Activated naive CD4-positive, alpha-beta T cell treated with anti-CD3 and anti-CD28 coated beads, Interleukin-2, amount 10 ng/mL, durations not matched to agents 7 days and 5 days (primary cell): ENCODE results near the gene BPIFA2.

ENCODE experiments used
- CTCF ChIA-PET: fragments of 350-600 bp; sonication (Branson Sonifier 250); formaldehyde crosslinking; loops from one replicate; lab custom pipeline; 2021; ENCODE audit warnings: antibody characterized with exemption; lab: Charles Lee
- DNase-seq: peaks from one replicate; pipeline ENCODE4 v3.0.0-alpha.2; 2020
- H3K27ac Mint-ChIP-seq: one replicate; pipeline ENCODE4 v1.8.0; 2021; ENCODE audit warnings: mild to moderate bottlenecking, moderate library complexity, mixed read lengths
- H3K27me3 Mint-ChIP-seq: one replicate; pipeline ENCODE4 v1.8.0; 2021; ENCODE audit warnings: mild to moderate bottlenecking, mixed read lengths
- H3K36me3 Mint-ChIP-seq: one replicate; pipeline ENCODE4 v1.8.0; 2021; ENCODE audit warnings: mixed read lengths
- H3K4me1 Mint-ChIP-seq: one replicate; pipeline ENCODE4 v1.8.0; 2021; ENCODE audit warnings: mixed read lengths
- H3K4me3 Mint-ChIP-seq: one replicate; pipeline ENCODE4 v1.8.0; 2021; ENCODE audit warnings: mild to moderate bottlenecking, moderate library complexity, mixed read lengths
- H3K9me3 Mint-ChIP-seq: one replicate; pipeline ENCODE4 v1.8.0; 2021; ENCODE audit warnings: mixed read lengths

BPIFA2 gene

GRCh38 chr20:33139467-33139866 lies 28.5 kb upstream of the BPIFA2 start:
- DNase-seq = no peak
- CTCF ChIA-PET = no interaction called here
- no peaks in the 10 kb centered on the region for H3K9me3 Mint-ChIP-seq
- no peaks in the 10 kb centered on the region for H3K36me3 Mint-ChIP-seq
- H3K27me3 Mint-ChIP-seq = no peaks in the 10 kb centered on the region
- H3K4me1 Mint-ChIP-seq = no peaks in the 10 kb centered on the region
- H3K27ac Mint-ChIP-seq = no peak overlapping the region
- H3K4me3 Mint-ChIP-seq = no peak overlapping the region

- peaks cover 10% of the 10 kb centered on the region for H3K27me3 Mint-ChIP-seq
- no peak overlapping the region for H3K27ac Mint-ChIP-seq
- H3K9me3 Mint-ChIP-seq = no peaks in the 10 kb centered on the region
- no peak overlapping the region for H3K4me3 Mint-ChIP-seq
- CTCF ChIA-PET = no interaction called here
- no peaks in the 10 kb centered on the region for H3K36me3 Mint-ChIP-seq
- no peak for DNase-seq
- H3K4me1 Mint-ChIP-seq = no peaks in the 10 kb centered on the region
These were observed 22.4 kb upstream of the BPIFA2 start for GRCh38 chr20:33145521-33145920.

GRCh38 chr20:33147299-33147698 lies 20.7 kb upstream of the BPIFA2 start:
- Mint-ChIP-seq H3K4me3 (no peak overlapping the region), H3K27ac (no peak overlapping the region), H3K27me3 (peaks cover 15% of the 10 kb centered on the region), H3K9me3 (no peaks in the 10 kb centered on the region), H3K4me1 (no peaks in the 10 kb centered on the region), H3K36me3 (no peaks in the 10 kb centered on the region)
- CTCF ChIA-PET = no interaction called here
- no peak for DNase-seq

- no peaks in the 10 kb centered on the region for H3K4me1 Mint-ChIP-seq
- H3K4me3 Mint-ChIP-seq = no peak overlapping the region
These were observed 19.9 kb upstream of the BPIFA2 start for GRCh38 chr20:33148040-33148439.

GRCh38 chr20:33154252-33154651 lies 13.7 kb upstream of the BPIFA2 start:
- Mint-ChIP-seq H3K9me3 (no peaks in the 10 kb centered on the region), H3K27ac (no peak overlapping the region), H3K4me1 (no peaks in the 10 kb centered on the region), H3K4me3 (no peak overlapping the region), H3K36me3 (no peaks in the 10 kb centered on the region), H3K27me3 (peaks cover 31% of the 10 kb centered on the region)
- no peak for DNase-seq
- CTCF ChIA-PET = no interaction called here

More at GRCh38 chr20:33148040-33148439, 19.9 kb upstream of the BPIFA2 start:
- H3K27ac Mint-ChIP-seq = no peak overlapping the region
- CTCF ChIA-PET = no interaction called here
- DNase-seq = no peak
- no peaks in the 10 kb centered on the region for H3K9me3 Mint-ChIP-seq
- H3K27me3 Mint-ChIP-seq = peaks cover 22% of the 10 kb centered on the region
- H3K36me3 Mint-ChIP-seq = no peaks in the 10 kb centered on the region

GRCh38 chr20:33158637-33159385 lies 9.1 kb upstream of the BPIFA2 start:
- Mint-ChIP-seq H3K4me3 (no peak overlapping the region), H3K9me3 (no peaks in the 10 kb centered on the region), H3K36me3 (no peaks in the 10 kb centered on the region), H3K27ac (no peak overlapping the region), H3K27me3 (peaks cover 11% of the 10 kb centered on the region), H3K4me1 (no peaks in the 10 kb centered on the region)
- CTCF ChIA-PET = no interaction called here
- DNase-seq = no peak

- no peak for DNase-seq
- Mint-ChIP-seq H3K36me3 (no peaks in the 10 kb centered on the region), H3K27me3 (peaks cover 15% of the 10 kb centered on the region), H3K4me3 (no peak overlapping the region), H3K4me1 (no peaks in the 10 kb centered on the region), H3K27ac (no peak overlapping the region), H3K9me3 (no peaks in the 10 kb centered on the region)
- CTCF ChIA-PET = no interaction called here
These were observed 8.2 kb upstream of the BPIFA2 start for GRCh38 chr20:33159713-33160112.

GRCh38 chr20:33160681-33161080 lies 7.3 kb upstream of the BPIFA2 start:
- no peak for DNase-seq
- no peak overlapping the region for H3K4me3 Mint-ChIP-seq
- no peak overlapping the region for H3K27ac Mint-ChIP-seq
- H3K9me3 Mint-ChIP-seq = no peaks in the 10 kb centered on the region
- H3K4me1 Mint-ChIP-seq = no peaks in the 10 kb centered on the region
- CTCF ChIA-PET = no interaction called here
- no peaks in the 10 kb centered on the region for H3K36me3 Mint-ChIP-seq
- peaks cover 10% of the 10 kb centered on the region for H3K27me3 Mint-ChIP-seq

- Mint-ChIP-seq H3K36me3 (no peaks in the 10 kb centered on the region), H3K4me3 (no peak overlapping the region), H3K4me1 (no peaks in the 10 kb centered on the region), H3K9me3 (no peaks in the 10 kb centered on the region), H3K27me3 (peaks cover 12% of the 10 kb centered on the region), H3K27ac (no peak overlapping the region)
- DNase-seq = no peak
- CTCF ChIA-PET = no interaction called here
These were observed 5.6 kb upstream of the BPIFA2 start for GRCh38 chr20:33162313-33162712.

GRCh38 chr20:33162753-33163152 lies 5.2 kb upstream of the BPIFA2 start:
- H3K4me3 Mint-ChIP-seq = no peak overlapping the region
- H3K9me3 Mint-ChIP-seq = no peaks in the 10 kb centered on the region
- peaks cover 12% of the 10 kb centered on the region for H3K27me3 Mint-ChIP-seq
- DNase-seq = no peak
- H3K36me3 Mint-ChIP-seq = no peaks in the 10 kb centered on the region
- H3K27ac Mint-ChIP-seq = no peak overlapping the region
- H3K4me1 Mint-ChIP-seq = no peaks in the 10 kb centered on the region
- CTCF ChIA-PET = no interaction called here

GRCh38 chr20:33163856-33164762 lies 3.9 kb upstream of the BPIFA2 start:
- peaks cover 7% of the 10 kb centered on the region for H3K9me3 Mint-ChIP-seq
- H3K4me3 Mint-ChIP-seq = no peak overlapping the region
- CTCF ChIA-PET = no interaction called here
- H3K27ac Mint-ChIP-seq = no peak overlapping the region
- DNase-seq = no peak
- no peaks in the 10 kb centered on the region for H3K36me3 Mint-ChIP-seq
- H3K27me3 Mint-ChIP-seq = peaks cover 12% of the 10 kb centered on the region
- H3K4me1 Mint-ChIP-seq = no peaks in the 10 kb centered on the region

- peaks cover 12% of the 10 kb centered on the region for H3K9me3 Mint-ChIP-seq
- no peak overlapping the region for H3K27ac Mint-ChIP-seq
- peaks cover 12% of the 10 kb centered on the region for H3K27me3 Mint-ChIP-seq
- DNase-seq = no peak
- H3K36me3 Mint-ChIP-seq = no peaks in the 10 kb centered on the region
- no peaks in the 10 kb centered on the region for H3K4me1 Mint-ChIP-seq
- H3K4me3 Mint-ChIP-seq = no peak overlapping the region
- CTCF ChIA-PET = no interaction called here
These were observed 3.2 kb upstream of the BPIFA2 start for GRCh38 chr20:33164763-33165095.

GRCh38 chr20:33165416-33166055 lies 2.4 kb upstream of the BPIFA2 start:
- CTCF ChIA-PET = no interaction called here
- Mint-ChIP-seq H3K27ac (no peak overlapping the region), H3K9me3 (peaks cover 13% of the 10 kb centered on the region), H3K4me3 (no peak overlapping the region), H3K27me3 (peaks cover 12% of the 10 kb centered on the region), H3K36me3 (no peaks in the 10 kb centered on the region), H3K4me1 (no peaks in the 10 kb centered on the region)
- no peak for DNase-seq

GRCh38 chr20:33166533-33167113 lies 1.3 kb upstream of the BPIFA2 start:
- Mint-ChIP-seq H3K36me3 (no peaks in the 10 kb centered on the region), H3K4me3 (no peak overlapping the region), H3K4me1 (no peaks in the 10 kb centered on the region), H3K9me3 (peaks cover 14% of the 10 kb centered on the region), H3K27ac (no peak overlapping the region), H3K27me3 (peaks cover 12% of the 10 kb centered on the region)
- CTCF ChIA-PET = no interaction called here
- no peak for DNase-seq
